Activated CD8-positive, alpha-beta memory T cell treated with anti-CD3 and anti-CD28 coated beads, Interleukin-2, amount 50 U/mL, for 48 hours (primary cell): ENCODE results near the gene ASIC2.
A peak's percentile ranks its signal among the peaks of the same experiment; 100 is the strongest.

ENCODE experiments used
- DNase-seq: peaks from one replicate; pipeline ENCODE4 v3.0.0-alpha.2; 2020

Gene ASIC2

DNA sequence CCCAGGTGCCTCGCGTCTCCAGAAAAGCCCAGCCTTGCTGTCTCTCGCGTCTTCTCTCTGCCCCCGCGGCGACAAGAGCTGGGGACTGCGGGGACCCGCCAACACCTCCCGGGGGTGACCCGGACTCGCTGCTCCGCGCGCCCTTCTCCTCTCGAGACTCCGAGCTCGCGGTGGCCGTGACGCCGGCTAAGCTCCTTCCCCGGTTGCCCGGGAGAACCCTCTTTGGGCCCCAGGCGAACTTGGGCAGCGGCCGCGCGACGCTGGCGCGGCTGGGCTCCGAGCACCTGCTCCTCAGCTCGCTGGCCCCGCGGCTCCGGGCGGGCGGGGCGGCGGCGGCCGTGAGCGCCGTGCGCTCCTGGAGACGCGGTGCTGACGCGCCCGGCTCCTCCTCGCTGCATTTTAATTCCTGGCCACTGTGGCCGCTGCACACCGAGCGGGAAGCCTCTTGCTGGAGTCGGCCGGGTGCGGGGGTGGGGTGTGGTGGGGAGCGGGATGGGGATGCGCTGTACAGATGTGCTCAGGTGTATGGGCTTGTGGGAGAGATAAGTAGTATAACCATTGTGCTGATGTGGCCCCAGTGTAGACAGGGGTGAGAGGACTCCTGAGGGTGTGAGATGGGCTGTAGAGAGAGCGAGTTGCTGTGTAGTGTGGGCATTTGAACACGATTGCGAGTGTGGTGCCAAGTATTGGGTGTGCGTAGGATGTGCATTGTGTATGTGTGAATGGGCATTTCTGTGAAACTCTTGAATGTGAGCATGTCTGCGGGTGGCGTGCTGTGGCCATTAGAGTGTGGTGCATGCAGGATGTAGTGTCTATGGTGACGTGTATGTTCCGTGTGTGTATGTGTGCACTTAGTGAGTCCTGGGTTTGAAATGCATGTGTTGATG, at the start of gene ASIC2:
TSS of gene ASIC2 (minus strand) at position 315 of the 887 bp plus-strand sequence.
- peak; percentile 49 for DNase-seq

DNA sequence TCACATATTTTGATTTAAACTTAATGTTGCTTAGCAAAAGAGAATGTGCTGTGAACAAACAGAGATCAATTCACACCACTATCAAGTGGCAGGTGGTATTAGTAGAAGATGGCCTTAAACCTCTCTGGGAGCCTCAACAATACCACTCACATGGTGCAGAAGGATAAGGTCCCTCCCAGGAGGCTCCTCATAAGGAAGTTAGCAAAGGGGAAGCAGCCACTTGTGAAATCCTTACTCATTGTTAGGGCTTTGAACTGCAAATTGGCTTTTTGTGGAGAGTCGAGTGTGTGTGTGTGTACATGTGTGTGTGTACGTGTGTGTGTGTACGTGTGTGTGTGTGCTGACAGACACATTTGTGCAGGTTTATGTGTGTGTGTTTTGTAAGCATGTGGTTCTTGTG, 48.9 kb upstream of the ASIC2 start:
- DNase-seq: no peak

DNA sequence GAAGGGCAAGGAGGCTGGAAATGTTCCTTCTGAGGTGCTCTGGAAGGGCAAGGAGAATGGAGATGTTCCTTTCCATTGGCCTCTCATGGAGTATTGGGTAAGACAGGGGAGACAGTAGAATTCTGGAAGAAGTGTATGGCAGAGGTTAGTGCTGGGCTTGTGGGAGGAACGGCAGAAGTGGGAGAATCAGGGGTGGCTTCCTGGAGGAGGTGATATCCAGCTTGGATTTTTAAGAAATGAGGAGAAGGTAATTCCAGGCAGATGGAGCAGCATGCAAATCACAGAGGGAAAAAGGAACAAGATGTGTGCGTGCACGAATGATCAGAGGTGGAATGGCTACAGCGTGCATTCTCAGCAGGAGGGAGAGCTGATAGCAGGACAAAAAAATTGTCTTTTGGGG, 45.1 kb upstream of the ASIC2 start:
- DNase-seq: no peak

DNA sequence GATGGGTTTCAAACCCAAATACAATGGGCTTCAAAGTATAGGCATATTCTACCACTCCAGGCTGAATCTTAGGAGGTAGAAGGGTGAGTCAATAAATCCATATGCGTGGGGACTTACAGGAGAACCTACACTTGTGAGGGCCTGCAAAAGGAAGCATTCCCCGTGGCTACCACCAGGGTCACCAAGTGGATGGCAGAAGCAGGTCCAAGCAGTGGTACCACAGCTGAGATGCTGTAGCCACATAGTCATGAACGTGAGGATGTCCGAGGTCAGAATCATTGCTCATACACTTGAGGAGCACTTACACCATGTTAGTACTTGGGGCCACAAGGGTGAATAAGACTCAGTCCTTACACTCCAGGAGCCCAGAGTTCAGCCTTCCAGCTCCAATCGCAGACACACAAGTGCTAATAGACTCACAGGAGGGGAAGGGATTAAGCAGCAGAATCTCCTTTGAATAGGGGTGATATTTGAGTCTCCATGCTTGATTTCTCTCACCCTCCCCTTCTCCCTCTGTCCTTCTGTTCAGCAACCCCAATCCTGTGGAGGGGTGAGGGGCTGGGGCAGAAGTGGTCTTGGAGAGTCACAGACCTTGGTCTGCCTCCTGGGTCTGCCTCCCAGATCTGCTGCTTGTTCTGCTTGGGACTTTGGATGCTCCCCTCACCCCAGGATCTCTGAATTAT, 42.5 kb upstream of the ASIC2 start:
- DNase-seq: no peak

DNA sequence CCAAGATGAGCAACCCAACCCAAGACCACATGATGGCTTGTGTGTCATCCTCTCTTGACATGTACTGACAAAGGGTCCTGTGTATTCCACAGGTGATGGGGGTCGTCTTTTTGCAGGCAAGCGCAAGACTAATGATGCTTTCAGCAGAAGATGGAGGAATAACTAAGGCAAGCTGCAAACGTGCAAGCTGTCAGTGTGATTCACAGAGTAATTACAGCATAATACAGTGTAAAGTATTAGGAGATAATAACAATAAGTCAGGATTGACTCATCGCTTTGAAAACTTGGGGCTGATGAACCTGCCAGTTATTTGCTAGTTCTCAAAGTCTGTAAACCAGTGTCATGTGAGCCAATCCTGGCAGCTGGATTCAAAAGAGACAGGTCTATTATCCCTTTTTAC, 41.6 kb upstream of the ASIC2 start:
- no peak for DNase-seq

DNA sequence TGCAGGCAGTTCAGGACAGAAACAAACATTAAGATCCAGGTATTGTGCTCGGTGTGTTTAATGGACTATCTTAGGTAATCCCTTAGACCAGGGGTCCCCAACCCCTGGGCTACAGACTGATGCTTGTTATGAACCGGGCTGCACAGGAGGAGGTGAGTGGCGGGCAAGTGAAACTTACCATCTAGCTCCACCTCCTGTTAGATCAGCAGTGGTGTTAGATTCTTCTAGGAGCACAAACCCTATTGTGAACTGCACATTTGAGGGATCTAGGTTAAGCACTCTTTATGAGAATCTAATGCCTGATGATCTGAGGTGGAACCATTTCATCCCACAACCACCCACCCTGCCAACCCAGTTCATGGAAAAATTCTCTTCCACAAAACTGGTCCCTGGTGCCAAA, 37.8 kb upstream of the ASIC2 start:
- DNase-seq: no peak

DNA sequence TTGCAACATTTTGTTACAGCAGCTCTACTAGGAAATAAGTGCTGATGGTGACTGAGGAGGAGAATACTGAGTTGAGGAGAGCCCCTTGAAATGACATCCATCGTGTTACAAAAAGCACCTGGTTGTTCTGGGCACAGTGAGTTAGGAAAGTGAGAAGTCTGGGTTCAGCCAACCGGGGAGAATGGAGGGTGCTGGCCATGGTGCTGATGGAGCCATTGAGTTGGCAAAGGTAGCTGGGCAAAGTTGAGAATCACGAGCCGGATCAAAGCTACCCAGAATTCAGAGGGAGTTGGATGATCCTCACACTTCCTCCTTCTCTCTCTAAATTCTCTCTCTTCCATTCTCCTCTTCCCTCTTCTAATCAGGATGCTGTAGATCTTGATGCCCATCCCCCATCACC, 35.0 kb upstream of the ASIC2 start:
- DNase-seq: no peak

DNA sequence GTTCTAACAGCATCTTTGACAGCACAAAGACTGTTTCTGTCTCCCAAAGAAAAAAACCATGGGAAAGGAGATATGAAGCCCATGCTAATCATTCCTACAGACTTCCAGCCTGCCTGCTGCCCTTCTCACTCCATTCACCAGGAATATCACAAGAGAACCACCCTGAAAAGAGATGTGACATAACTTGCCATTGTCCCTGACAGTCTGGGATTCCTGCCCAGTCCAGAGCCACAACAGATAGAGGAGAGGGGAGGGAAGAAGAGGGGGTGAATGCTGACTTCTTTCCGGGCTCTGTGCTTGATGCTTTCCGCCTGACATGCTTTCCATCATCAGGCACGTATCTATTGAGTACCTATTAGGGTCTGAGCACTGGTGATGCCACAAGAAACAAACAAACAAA, 31.6 kb upstream of the ASIC2 start:
- no peak for DNase-seq

DNA sequence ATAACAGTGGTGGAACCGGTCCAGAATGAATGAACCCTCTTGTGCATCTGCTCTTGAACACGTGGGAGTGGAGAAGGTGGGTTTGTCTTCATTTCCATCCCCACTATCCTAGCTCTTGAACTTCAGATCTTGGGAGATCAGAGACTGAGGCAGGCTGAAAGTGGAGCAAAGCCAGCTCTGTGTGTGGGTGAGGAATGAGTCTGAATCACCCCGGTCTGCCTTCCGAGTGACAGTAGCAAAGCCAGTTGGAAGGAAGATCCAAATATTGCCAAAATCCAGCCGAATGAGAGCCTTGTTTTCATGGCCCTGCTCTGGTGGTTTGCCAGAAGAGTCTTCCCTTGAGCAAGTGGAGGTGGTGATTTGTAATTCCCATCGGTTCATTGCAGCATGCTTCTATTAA, 29.0 kb upstream of the ASIC2 start:
- no peak for DNase-seq

DNA sequence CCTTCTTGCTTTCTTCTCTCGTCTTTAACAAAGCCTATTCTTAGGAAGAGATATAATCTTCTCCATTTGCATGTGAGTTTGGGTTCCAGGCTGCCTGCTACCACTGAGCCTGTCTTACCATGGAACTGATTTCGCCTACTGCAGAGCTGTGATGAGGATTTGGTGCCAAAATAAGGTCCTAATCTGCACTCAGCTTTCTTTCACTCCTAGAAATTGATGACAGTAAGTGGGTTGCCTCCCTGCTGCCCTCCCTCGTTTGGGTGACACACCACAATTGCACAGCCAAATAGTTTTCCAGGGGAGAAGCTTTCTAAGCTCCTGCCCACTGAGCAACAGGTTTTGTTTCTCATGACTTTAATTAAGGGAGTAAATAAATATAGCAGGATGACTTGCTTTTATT, 25.1 kb upstream of the ASIC2 start:
- DNase-seq: no peak

DNA sequence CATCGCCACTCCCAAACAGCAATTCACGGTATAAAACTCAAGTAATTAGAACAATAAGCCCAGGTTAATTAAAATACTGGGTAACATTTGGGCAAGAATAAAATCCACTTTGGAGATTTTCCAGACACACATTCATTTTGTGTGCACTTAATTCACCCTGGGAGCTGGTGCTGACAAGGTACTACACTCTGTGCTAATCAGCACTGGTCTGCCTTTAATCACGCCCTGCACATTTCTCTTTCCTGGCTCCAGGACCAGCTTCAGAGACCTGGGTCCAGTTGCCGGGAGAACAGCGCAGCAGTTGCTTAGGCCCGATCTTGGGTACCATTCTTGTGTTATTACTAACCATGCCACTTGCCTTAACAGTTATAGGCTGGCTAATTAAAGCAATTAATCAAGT, 23.7 kb upstream of the ASIC2 start:
- DNase-seq: no peak

DNA sequence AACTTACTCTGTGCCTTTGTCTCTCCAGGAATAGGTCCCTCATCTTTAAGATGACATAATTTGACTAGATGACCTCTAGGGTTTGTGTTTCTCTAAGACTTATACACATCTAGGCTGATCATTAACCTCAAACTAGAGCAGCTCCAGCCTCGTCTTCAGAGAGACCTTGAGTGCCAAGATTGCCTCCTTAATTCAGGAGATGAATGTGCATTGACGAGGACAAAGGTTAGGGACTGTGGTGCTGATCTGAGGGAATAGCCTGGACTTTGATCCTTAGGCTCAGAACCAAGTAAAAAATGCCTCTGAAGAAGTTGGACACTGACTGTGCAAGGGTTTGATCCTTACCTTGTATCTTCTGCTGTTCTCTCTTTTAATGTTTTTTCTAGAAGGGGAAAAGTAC, 17.2 kb upstream of the ASIC2 start:
- no peak for DNase-seq

DNA sequence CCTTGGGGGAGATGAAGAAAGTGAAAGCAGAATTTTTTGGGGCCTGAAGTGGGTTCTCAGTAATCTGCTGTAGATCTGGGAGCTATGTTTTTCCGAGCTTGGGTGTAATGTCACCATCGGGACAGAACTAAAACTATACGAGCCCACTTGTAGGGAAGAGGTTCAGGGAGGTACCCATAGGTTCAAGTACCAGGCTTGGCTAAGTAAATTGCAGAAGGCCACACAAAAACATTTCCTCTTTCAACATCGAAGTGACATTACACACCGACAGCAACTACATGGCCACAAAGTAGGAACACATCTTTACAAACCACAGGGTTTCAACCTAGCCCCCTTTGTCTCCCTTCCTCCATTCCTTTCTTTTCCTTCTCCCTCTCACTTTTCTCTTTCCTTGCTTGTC, 10.2 kb upstream of the ASIC2 start:
- DNase-seq: no peak

DNA sequence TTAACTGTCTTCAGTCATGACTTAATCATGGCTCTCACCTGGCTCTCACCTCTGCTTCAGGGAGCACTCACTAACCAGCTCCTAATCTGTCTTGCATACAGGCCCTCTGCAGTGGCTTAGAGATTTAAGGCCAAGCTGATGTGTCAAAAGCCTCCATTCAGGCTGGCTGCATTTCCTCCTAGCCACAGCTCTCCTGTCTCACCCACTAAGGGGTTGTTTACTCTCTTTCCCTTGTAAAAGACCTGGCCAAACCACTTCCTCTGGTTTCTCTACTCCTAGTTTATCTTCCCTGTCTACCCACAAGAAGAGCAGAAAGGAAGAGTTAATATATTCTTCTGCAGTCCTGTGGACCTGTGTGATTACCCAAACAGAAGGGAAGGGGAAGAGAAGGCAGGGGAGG, 9.3 kb upstream of the ASIC2 start:
- no peak for DNase-seq

DNA sequence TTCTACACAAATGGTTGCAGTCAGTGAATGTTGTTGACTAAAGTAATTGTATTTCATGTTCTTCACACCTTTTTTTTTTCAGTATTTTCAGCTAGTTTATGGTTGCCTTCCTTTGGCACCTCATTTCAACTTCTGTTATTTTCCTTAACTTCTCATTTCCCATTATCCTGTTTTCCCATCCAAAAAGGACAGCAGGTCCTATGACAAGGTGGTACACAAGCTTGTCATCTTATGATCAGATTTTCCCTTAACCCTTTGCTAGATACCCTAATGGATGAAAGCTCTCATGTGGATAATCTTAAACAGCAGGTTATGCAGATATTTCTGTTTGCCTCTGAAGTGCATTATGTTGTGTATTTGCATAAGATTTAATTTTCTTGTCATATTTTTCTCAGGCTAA, 7.1 kb upstream of the ASIC2 start:
- DNase-seq: no peak

DNA sequence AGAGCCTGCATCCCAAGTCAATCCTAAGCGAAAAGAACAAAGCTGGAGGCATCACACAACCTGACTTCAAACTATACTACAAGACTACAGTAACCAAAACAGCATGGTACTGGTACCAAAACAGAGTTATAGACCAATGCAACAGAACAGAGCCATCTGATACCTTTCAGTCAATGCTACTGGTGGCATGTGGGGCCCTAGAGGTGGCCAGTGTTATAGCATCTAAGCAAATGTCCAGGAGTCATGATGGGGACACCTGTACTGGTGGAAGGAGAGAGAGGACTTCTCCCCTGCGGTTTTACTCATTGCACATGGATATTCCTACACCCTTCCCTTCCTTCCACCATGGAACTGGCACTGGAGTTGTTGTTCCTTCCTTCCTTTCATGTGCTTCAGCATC, 6.0 kb upstream of the ASIC2 start:
- no peak for DNase-seq

DNA sequence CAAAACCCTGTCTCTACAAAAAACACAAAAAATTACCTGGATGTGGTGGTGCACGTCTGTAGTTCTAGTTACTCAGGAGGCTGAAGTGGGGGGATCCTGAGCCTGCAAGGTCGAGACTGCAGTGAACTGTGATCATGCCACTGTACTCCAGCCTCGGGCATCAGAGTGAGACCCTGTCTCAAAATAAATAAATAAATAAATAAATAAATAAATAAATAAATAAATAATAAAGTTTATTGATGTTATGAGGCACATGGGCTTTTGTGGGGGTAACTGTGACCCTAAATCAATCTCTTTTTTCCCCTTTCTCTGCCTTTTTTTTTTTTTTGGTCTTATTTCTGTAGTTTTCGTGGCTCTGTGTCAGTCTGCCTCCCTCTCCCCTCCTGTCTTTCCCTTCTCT, 4.5 kb upstream of the ASIC2 start:
- no peak for DNase-seq

DNA sequence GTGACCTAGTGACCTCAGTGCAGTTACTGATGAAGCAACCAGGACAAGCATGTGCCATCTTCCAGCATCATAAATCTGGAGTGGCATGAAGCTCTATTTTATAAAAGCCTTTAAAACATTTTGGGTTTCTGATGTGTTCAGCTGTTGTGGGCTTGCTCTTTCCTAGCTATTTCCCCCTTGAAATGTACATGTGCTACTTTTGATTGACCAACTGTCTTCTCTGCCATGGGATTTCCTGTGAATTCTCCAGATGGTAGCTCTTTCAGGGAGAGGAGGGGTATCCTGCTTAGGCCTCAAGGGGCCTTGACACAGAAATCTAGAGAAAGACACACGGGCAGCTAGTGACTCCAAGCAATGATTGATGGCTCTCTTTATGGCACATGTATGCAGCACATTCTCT, 1.9 kb upstream of the ASIC2 start:
- DNase-seq: no peak

DNA sequence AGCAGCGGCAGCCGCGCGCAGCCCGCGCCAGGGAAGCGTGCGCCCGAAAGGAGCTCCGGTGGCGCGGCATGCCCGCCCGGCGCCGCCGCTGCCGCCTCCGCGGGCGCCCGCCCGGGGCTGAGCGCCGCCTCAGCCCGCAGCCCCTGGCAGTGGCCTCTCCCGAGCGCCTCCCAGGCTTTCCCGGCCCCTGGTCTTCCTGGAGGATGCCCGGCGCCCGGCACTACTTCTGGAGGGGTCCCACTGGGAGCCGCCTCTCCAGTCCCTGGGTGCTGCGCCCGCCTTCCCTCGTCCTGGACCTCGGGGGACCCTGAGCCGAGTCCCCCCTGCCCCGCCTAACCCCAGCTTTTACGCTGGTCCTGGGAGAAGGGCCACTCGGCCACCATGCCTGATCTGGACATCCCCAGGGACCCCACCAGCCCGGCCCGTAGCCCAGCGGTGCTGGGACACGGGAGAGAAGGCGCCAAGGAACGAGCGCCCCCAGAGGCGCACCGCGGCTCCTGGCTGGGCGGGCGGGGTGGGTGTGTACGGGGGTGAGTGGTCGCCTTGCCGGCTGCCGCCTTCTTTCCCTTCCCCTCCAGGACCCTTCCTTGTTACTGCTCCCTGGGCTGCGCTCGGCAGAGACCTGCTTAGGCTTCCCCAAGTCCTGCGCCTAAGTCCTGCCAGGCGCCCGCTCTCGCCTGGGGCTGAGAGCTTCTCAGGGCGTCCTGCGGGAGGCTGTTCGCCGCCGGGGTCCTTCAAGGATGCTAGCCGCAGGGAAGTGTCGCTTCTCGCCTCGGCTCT, 704 bp downstream of the ASIC2 start:
- no peak for DNase-seq

DNA sequence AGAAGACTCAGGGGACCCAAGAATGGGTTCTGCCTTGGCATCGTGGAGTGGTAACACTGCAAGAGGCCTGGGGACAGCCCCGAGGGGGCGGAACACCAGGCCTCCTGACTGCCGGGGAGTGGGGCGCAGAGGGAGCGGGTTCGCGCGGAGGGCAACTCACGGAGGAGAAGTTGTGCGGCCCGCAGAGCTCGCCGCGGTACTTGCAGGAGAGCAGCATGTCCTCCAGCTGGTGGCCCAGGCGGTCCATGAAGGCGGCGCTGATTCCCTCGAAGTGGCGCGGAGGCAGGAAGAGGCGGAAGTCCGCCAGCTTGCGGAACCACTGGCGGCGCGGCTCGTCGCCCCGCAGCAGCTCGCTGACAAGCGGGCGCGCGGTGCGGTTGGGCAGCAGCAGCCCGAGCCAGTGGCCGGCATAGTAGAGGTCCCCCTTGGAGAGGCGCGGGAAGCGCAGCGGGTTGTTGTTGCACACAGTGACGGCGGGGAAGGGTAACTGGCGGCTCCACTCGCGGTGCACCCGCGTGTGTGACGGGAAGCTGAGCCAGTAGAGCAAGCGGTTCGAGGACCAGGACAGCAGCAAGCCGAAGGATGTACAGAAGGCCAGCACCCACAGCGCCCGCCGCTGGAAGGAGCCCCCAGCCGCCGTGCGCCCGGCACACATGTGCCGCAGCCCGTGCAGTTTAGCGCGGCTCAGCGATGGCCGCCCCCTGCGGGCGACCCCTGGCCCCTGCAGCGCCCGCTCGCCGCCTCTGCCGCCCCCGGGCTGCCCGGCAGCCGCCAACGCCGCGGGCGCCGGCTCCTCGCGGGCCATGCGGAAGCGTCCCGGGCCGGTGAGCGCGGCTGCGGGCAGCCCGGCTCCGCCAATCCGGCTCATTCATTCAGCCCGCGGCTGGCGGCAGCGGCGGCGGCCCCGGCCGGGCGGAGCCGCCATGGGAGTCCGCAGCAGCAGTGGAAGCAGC, 1.6 kb downstream of the ASIC2 start:
- DNase-seq: no peak

DNA sequence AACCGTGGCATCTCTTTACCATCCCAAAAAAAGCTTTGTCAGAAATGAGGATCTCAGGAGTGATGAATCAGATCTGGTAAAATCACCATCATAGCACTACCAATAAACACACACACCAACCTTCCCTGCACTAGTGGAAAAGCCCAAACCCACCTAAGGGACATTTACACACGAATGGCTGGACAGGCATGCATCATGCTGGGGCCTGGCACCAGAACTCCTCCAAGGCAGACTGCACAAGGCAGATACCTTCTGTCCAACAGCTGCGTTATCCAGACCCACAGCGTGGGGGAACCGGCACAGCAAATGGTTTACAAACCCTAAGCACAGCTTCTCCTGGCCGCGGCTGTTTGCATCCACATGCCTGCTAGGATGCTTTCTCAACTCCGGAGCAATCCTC, 2.8 kb downstream of the ASIC2 start:
- DNase-seq: no peak

DNA sequence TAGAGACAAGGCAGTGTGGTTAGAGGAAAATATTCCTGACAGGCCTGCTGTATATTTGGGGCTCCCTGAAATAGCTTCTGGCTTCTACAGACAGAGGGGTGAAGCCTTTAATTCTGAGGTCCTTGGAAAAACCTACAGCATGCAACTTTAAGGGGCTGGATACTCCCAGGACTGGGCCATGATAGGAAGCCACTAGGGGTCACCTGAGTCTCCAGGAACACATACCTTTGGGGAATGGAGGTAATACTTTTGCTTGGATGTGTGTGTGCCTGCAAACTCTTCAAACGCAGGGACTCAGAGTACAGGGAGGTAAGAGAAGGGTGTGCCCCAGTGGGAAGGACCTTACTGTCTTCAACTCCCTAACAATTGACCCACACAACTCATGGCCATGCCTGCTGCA, 4.1 kb downstream of the ASIC2 start:
- no peak for DNase-seq
